Suprapubic skin (tissue), 4 donors: Measurements from ENCODE around the gene CCDC188. TPM values are rescaled to one million over a fixed set of nuclear protein-coding genes. Genes with fewer than 3 reads are reported as not detected.

Experiments
- DNase-seq, 2 donors: peaks; one replicate each; pipeline ENCODE4 v3.0.0-alpha.2; 2019; ENCODE audit warnings: low spot score in 2 of 2
- H3K27ac ChIP-seq: fragments of 200-600 bp; sonication (generic); one replicate; pipeline ENCODE4 v1.5.1; 2019
- H3K27me3 ChIP-seq: fragments of 200-600 bp; sonication (generic); one replicate; pipeline ENCODE4 v1.5.1; 2019
- H3K36me3 ChIP-seq: fragments of 200-600 bp; sonication (generic); one replicate; pipeline ENCODE4 v1.5.1; 2019
- H3K4me1 ChIP-seq: fragments of 200-600 bp; sonication (generic); one replicate; pipeline ENCODE4 v1.5.1; 2019
- H3K4me3 ChIP-seq: fragments of 200-600 bp; sonication (generic); one replicate; pipeline ENCODE4 v1.5.1; 2019; ENCODE audit warnings: mild to moderate bottlenecking
- H3K9me3 ChIP-seq: fragments of 200-600 bp; sonication (generic); one replicate; pipeline ENCODE4 v1.5.1; 2019
- CTCF ChIP-seq, 2 donors: fragments of 200-600 bp in 1 of 2; fragments of 450-650 bp in 1 of 2; sonication (generic) in 1 of 2; IDR thresholded peaks; one replicate each; pipeline ENCODE4 v1.5.1; 2016 to 2019; ENCODE audit warnings: antibody characterized with exemption in 2 of 2, mild to moderate bottlenecking in 1 of 2, moderate library complexity in 1 of 2
- EP300 ChIP-seq: sonication (generic); formaldehyde crosslinking; IDR thresholded peaks from one replicate; pipeline ENCODE4 v1.6.1; 2017; ENCODE audit warnings: antibody characterized with exemption
- POLR2A ChIP-seq, 2 donors: fragments of 450-650 bp; IDR thresholded peaks; one replicate each; pipeline ENCODE4 v1.6.1; 2017; ENCODE audit warnings: antibody characterized with exemption in 2 of 2, mild to moderate bottlenecking in 2 of 2, moderate library complexity in 2 of 2
- POLR2AphosphoS5 ChIP-seq, 3 donors: sonication (generic); formaldehyde crosslinking; IDR thresholded peaks; one replicate each; pipeline ENCODE4 v1.6.1; 2017; ENCODE audit warnings: antibody characterized with exemption in 3 of 3
- WGBS: methylation state at CpG from one replicate; pipeline ENCODE4 v1.1.5; 2018; 5-methylcytosine and 5-hydroxymethylcytosine counted together
- total RNA-seq, 4 donors: library from RNA; depleted of rRNA; stranded (reverse); fragments of >200 nt; gene quantifications; one replicate each; pipeline ENCODE4 v1.1.0, GENCODE V29; 2016

The CCDC188 gene
- total RNA-seq, 4 donors from 2014 or later, result 0.34 TPM; not detected in 3

DNA sequence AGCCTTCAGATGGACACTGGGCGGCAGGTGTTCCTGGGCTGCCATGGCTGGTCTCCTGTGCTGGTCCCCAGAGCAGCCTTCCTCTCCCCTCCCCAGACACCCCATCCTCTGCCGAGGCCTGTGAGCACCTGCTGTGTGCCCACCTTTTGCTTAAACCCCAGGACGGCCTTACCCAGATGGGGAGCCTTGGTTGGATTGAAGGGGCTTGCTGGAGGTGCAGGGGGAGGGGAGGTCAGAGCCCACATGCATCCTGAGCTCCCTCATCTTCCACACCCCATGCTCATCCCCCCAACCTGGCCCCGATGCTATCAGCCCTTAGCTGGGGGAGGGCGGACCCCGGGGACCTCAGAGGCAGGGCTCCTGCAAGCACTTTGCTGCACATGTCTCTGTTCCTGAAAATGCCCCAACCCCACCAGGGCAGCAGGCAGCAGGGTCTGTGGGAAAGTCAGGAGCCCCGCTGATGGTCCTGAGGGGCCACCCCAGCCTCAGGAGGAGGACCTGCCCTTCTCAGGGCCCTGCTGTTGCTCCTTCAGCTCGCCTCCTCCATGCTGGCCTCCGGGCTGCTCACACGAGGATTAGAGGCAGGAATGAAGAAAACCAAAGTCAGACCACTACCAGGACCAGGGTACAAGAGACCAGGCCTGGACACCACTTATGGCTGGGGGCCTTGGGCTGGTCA is 41.6 kb upstream of the CCDC188 start:
- H3K36me3 ChIP-seq, result no peaks in the 10 kb centered on the region
- no peak overlapping the region for H3K4me3 ChIP-seq
- TF ChIP-seq CTCF (IDR thresholded peaks at IDR 0.05), result no peak
- TF ChIP-seq POLR2AphosphoS5 (IDR thresholded peaks at IDR 0.05), result no peak
- no peak for TF ChIP-seq POLR2A (IDR thresholded peaks at IDR 0.05)
- TF ChIP-seq EP300, result no peak
- no peaks in the 10 kb centered on the region for H3K27me3 ChIP-seq
- no peaks in the 10 kb centered on the region for H3K4me1 ChIP-seq
- WGBS, result 87% methylated on average over 7 of the region's 10 CpGs
- DNase-seq, result no peak
- H3K27ac ChIP-seq, result no peak overlapping the region
- no peaks in the 10 kb centered on the region for H3K9me3 ChIP-seq

DNA sequence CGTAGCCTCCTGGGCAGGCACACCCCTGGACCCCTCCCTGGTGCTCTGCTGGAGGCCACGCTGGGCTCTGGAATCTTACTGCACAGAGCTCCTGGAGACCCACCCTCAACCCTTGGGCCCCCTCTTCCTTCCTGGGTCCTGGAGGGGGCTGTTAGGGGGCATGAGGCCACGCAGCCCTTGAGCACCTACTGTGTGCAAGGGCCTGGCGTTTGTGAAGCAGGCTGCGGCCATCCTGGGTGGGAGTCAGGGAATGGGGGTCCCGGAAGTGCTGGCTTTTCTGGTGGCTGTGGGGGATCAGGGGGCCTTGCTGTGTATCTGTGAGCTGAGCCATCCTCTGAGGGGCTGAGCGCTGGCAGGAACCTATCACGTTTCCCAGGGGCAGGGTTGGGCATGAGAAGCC is 40.9 kb upstream of the CCDC188 start:
- Histone ChIP-seq H3K27me3 (no peaks in the 10 kb centered on the region), H3K36me3 (no peaks in the 10 kb centered on the region), H3K4me3 (no peak overlapping the region), H3K9me3 (no peaks in the 10 kb centered on the region), H3K4me1 (no peaks in the 10 kb centered on the region), H3K27ac (no peak overlapping the region)
- TF ChIP-seq EP300 (no peak), POLR2A (IDR thresholded peaks at IDR 0.05) (no peak)
- DNase-seq, result no peak
- no CpG with 5 or more reads among the region's 8 CpGs for WGBS

DNA sequence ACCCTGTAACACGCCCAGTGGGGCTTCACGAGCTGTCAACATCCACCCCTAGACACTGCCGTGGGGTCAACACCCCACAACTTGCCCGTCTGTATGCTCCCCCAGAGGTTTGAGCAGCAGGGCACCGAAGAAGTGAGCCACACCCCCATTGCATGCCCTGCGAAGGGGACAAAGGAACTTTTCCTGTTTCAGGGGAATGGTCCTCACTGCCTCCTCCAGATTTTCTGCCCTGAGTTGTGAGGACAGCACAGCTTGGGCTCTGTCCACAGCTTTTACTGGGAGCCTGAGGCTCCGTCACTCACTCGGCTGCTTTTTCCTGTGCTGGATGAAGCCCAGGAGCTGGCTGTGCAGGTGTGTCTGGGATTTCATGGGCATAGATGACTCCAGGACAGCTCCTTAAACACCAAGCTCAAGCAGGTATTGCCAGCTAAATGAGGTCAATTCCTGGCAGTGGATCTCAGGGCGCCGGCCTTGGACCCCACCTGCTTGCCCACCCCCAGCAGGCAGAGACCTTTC is 40.2 kb upstream of the CCDC188 start:
- Histone ChIP-seq H3K36me3 (no peaks in the 10 kb centered on the region), H3K27me3 (no peaks in the 10 kb centered on the region), H3K4me1 (no peaks in the 10 kb centered on the region), H3K4me3 (no peak overlapping the region), H3K9me3 (no peaks in the 10 kb centered on the region), H3K27ac (no peak overlapping the region)
- DNase-seq, result no peak
- TF ChIP-seq POLR2A (IDR thresholded peaks at IDR 0.05), result no peak
- TF ChIP-seq EP300, result no peak
- TF ChIP-seq POLR2AphosphoS5 (IDR thresholded peaks at IDR 0.05), result no peak
- no peak for TF ChIP-seq CTCF (IDR thresholded peaks at IDR 0.05)
- WGBS, result 74% methylated on average over 8 of the region's 10 CpGs

DNA sequence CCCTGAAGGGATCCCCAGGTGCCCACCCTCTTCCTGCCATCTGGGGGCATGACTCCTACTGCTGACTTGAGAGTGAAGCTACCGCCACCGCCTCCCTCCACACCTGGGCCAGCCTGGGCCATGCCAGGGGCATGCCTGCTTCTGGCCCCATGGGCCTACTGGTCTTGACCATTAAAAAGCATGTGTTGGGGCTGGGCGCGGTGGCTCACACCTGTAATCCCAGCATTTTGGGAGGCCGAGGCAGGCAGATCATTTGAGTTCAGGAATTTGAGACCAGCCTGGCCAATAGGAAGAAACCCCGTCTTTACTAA is 37.7 kb upstream of the CCDC188 start:
- WGBS, result no CpG with 5 or more reads among the region's 6 CpGs
- Histone ChIP-seq H3K27ac (no peak overlapping the region), H3K4me1 (no peaks in the 10 kb centered on the region), H3K27me3 (no peaks in the 10 kb centered on the region), H3K4me3 (no peak overlapping the region), H3K36me3 (no peaks in the 10 kb centered on the region), H3K9me3 (no peaks in the 10 kb centered on the region)
- TF ChIP-seq POLR2AphosphoS5 (IDR thresholded peaks at IDR 0.05), result no peak
- no peak for TF ChIP-seq EP300
- TF ChIP-seq POLR2A (IDR thresholded peaks at IDR 0.05), result no peak
- TF ChIP-seq CTCF (IDR thresholded peaks at IDR 0.05), result no peak
- DNase-seq, result no peak

- no peaks in the 10 kb centered on the region for H3K27me3 ChIP-seq
- no peak for TF ChIP-seq EP300
- no peak for TF ChIP-seq POLR2AphosphoS5 (IDR thresholded peaks at IDR 0.05)
- no peak for TF ChIP-seq CTCF (IDR thresholded peaks at IDR 0.05)
- no peak for TF ChIP-seq POLR2A (IDR thresholded peaks at IDR 0.05)
- no peaks in the 10 kb centered on the region for H3K36me3 ChIP-seq
- 89% methylated on average over 6 of the region's 12 CpGs for WGBS
- DNase-seq, result no peak
- H3K4me1 ChIP-seq, result no peaks in the 10 kb centered on the region
- H3K27ac ChIP-seq, result no peak overlapping the region
- no peak overlapping the region for H3K4me3 ChIP-seq
- H3K9me3 ChIP-seq, result no peaks in the 10 kb centered on the region
Observed at GRCh38 chr22:20187777-20188566, 37.1 kb upstream of the CCDC188 start.
